Keratinocyte (primary cell): ENCODE measurements around the gene DLG1. TPM values are rescaled to one million over a fixed set of nuclear protein-coding genes. Genes with fewer than 3 reads are reported as not detected.

Experiments
- DNase-seq: peaks from one replicate; pipeline ENCODE4 v3.0.0-alpha.2; 2011; ENCODE audit warnings: low read depth, missing footprints, low spot score
- FAIRE-seq: peaks from 2 replicates; lab custom pipeline; 2011; peaks lifted over from hg19 to GRCh38; lab: Jason Lieb, UNC
- H2AFZ ChIP-seq: 2 replicates; pipeline ENCODE4 v1.6.0; 2012; ENCODE audit warnings: low read length, control low read depth, inconsistent platforms; ENCODE audit not compliant: control insufficient read depth
- H3K27ac ChIP-seq: 2 replicates; pipeline ENCODE4 v1.5.1; 2011; ENCODE audit warnings: low read length; ENCODE audit not compliant: control insufficient read depth, insufficient read depth
- H3K27me3 ChIP-seq: 3 replicates; pipeline ENCODE4 v1.6.0; 2011; ENCODE audit warnings: low read length; ENCODE audit not compliant: control insufficient read depth, insufficient read depth; ENCODE audit errors: extremely low read depth
- H3K36me3 ChIP-seq, 2 experiments: 2 replicates in 1 of 2; 3 replicates in 1 of 2; pipeline ENCODE4 v1.5.1; 2011; ENCODE audit warnings: low read length in 2 of 2, mild to moderate bottlenecking in 1 of 2; ENCODE audit not compliant: control insufficient read depth in 2 of 2, insufficient read depth in 2 of 2; ENCODE audit errors: extremely low read depth in 1 of 2
- H3K4me1 ChIP-seq: 3 replicates; pipeline ENCODE4 v1.5.1; 2011; ENCODE audit warnings: low read length; ENCODE audit not compliant: control insufficient read depth, insufficient read depth; ENCODE audit errors: extremely low read depth
- H3K4me2 ChIP-seq: 3 replicates; pipeline ENCODE4 v1.6.0; 2011; ENCODE audit warnings: low read depth, low read length; ENCODE audit not compliant: control insufficient read depth, insufficient read depth; ENCODE audit errors: extremely low read depth
- H3K4me3 ChIP-seq, 3 experiments: fragments of 200-600 bp in 1 of 3; sonication (generic) in 1 of 3; 2 replicates in 2 of 3; 3 replicates in 1 of 3; pipeline ENCODE4 v1.5.1; 2011 to 2016; ENCODE audit warnings: low read length in 3 of 3, mild to moderate bottlenecking in 3 of 3, control low read depth in 2 of 3, inconsistent platforms in 1 of 3, low read depth in 1 of 3, mixed read lengths in 1 of 3, mixed run types in 1 of 3, moderate library complexity in 1 of 3; ENCODE audit not compliant: control insufficient read depth in 2 of 3, insufficient read depth in 2 of 3; ENCODE audit errors: extremely low read depth in 1 of 3
- H3K79me2 ChIP-seq: 2 replicates; pipeline ENCODE4 v1.6.0; 2012; ENCODE audit warnings: low read length; ENCODE audit not compliant: control insufficient read depth, insufficient read depth
- H3K9ac ChIP-seq: 3 replicates; pipeline ENCODE4 v1.6.0; 2011; ENCODE audit warnings: low read length; ENCODE audit not compliant: control insufficient read depth, insufficient read depth; ENCODE audit errors: extremely low read depth
- H3K9me1 ChIP-seq: 3 replicates; pipeline ENCODE4 v1.6.0; 2011; ENCODE audit warnings: low read length; ENCODE audit not compliant: control insufficient read depth, insufficient read depth; ENCODE audit errors: extremely low read depth
- H3K9me3 ChIP-seq: 2 replicates; pipeline ENCODE4 v1.5.1; 2012; ENCODE audit warnings: low read depth, low read length; ENCODE audit not compliant: control insufficient read depth
- H4K20me1 ChIP-seq: 3 replicates; pipeline ENCODE4 v1.6.0; 2011; ENCODE audit warnings: low read length; ENCODE audit not compliant: control insufficient read depth, insufficient read depth; ENCODE audit errors: extremely low read depth
- CTCF ChIP-seq, 3 experiments: IDR thresholded peaks in 1 of 3; conservative IDR thresholded peaks in 1 of 3; optimal IDR thresholded peaks in 1 of 3; 2 replicates in 2 of 3; 3 replicates in 1 of 3; pipeline versions ENCODE3 to v1.5.1; 2011; ENCODE audit warnings: low read length in 3 of 3, mild to moderate bottlenecking in 3 of 3, moderate library complexity in 2 of 3, control low read depth in 1 of 3, inconsistent platforms in 1 of 3; ENCODE audit not compliant: insufficient read depth in 2 of 3; ENCODE audit errors: extremely low read depth in 1 of 3
- EZH2 ChIP-seq: IDR thresholded peaks from one replicate; pipeline ENCODE4 v1.6.1; 2012; ENCODE audit warnings: inconsistent platforms, mild to moderate bottlenecking, low read length, moderate library complexity
- dilution Hi-C: fragments of 300-500 bp; cut with MboI; formaldehyde crosslinking; loops from one replicate; pipeline ENCODE4 v1.7.0; 2020; ENCODE audit warnings: low sequenced_read_pairs; ENCODE audit not compliant: extremely low pct_ligation_motif_present
- polyA plus RNA-seq, 5 experiments: library from polyadenylated mRNA; depleted of rRNA in 3 of 5; stranded (reverse) in 3 of 5; stranded (forward) in 1 of 5; unstranded in 1 of 5; fragments of >200 nt; gene quantifications; 1 replicate in 1 of 5; 2 replicates in 3 of 5; 3 replicates in 1 of 5; pipeline versions ENCODE4 v1.2.1 to v1.2.3, GENCODE V29; 2011 to 2012; ENCODE audit warnings: missing spikeins in 2 of 5, low read depth in 1 of 5, low replicate concordance in 1 of 5

DLG1 gene
- polyA plus RNA-seq, 1 donor (not counting 4 experiments of a cell fraction or from before 2014, with no cell fraction given), result 139 TPM

GRCh38 chr3:197258168-197258755 lies 40.1 kb downstream of the DLG1 start:
- Histone ChIP-seq H3K9me1 (no peaks in the 10 kb centered on the region), H3K4me3 (no peak overlapping the region), H2AFZ (no peak overlapping the region), H3K4me2 (no peak overlapping the region), H3K9ac (no peak overlapping the region), H4K20me1 (peaks cover 7% of the 10 kb centered on the region), H3K36me3 (peaks cover 6 to 12% of the 10 kb centered on the region in 2 experiments), H3K27ac (no peak overlapping the region), H3K4me1 (peaks cover 9% of the 10 kb centered on the region), H3K9me3 (no peaks in the 10 kb centered on the region), H3K79me2 (peaks cover 98% of the 10 kb centered on the region), H3K27me3 (no peaks in the 10 kb centered on the region)
- FAIRE-seq (no peak), DNase-seq (no peak)
- TF ChIP-seq EZH2, result no peak
- TF ChIP-seq CTCF (optimal IDR thresholded peaks at IDR 0.05 in 1 of 3, IDR thresholded peaks at IDR 0.05 in 1 of 3, conservative IDR thresholded peaks at IDR 0.05 in 1 of 3; ENCODE audit: extremely low read depth in 1 of 3, insufficient read depth in 2 of 3, low read length in 3 of 3), result no peak
- dilution Hi-C loops, result no loop called here

- peaks cover 98% of the 10 kb centered on the region for H3K79me2 ChIP-seq
- DNase-seq, result no peak
- H3K36me3 ChIP-seq, result peaks cover 6 to 8% of the 10 kb centered on the region in 2 experiments
- H3K4me3 ChIP-seq, result no peak overlapping the region
- H3K9me3 ChIP-seq, result no peaks in the 10 kb centered on the region
- dilution Hi-C loops, result no loop called here
- H3K9ac ChIP-seq, result no peak overlapping the region
- H3K27ac ChIP-seq, result peak overlapping the region; percentile 6
- peaks cover 10% of the 10 kb centered on the region for H3K4me1 ChIP-seq
- H4K20me1 ChIP-seq, result peaks cover 7% of the 10 kb centered on the region
- no peak overlapping the region for H2AFZ ChIP-seq
- no peak overlapping the region for H3K4me2 ChIP-seq
- no peak for TF ChIP-seq CTCF (optimal IDR thresholded peaks at IDR 0.05 in 1 of 3, IDR thresholded peaks at IDR 0.05 in 1 of 3, conservative IDR thresholded peaks at IDR 0.05 in 1 of 3; ENCODE audit: extremely low read depth in 1 of 3, insufficient read depth in 2 of 3, low read length in 3 of 3)
- TF ChIP-seq EZH2, result no peak
- H3K27me3 ChIP-seq, result no peaks in the 10 kb centered on the region
- no peak for FAIRE-seq
- H3K9me1 ChIP-seq, result no peaks in the 10 kb centered on the region
These were observed 40.7 kb downstream of the DLG1 start for GRCh38 chr3:197257711-197258110.
